SK-N-SH treated with all-trans-retinoic acid at 6 μM for 48 hours (cell line): Measurements from ENCODE around the gene ALPP.
A peak's percentile ranks its signal among the peaks of the same experiment; 100 is the strongest.

Source experiments
- ATAC-seq: fragments of 200-7000 bp; cut with Tn5 transposase; 3 replicates; pipeline ENCODE4 v1.9.1; 2020; ENCODE audit warnings: mild to moderate bottlenecking, moderate library complexity
- BACH2 ChIP-seq: fragments of 250-450 bp; sonication (Bioruptor Pico); IDR thresholded peaks from 2 replicates; pipeline ENCODE4 v1.9.0; 2021; ENCODE audit warnings: mild to moderate bottlenecking, borderline replicate concordance
- CREB5 ChIP-seq: fragments of 250-450 bp; sonication (Bioruptor Pico); IDR thresholded peaks from 2 replicates; pipeline ENCODE4 v1.5.1; 2020; ENCODE audit warnings: low read depth, mild to moderate bottlenecking, moderate library complexity
- CSRNP3 ChIP-seq: fragments of 250-450 bp; sonication (Bioruptor Pico); IDR thresholded peaks from 2 replicates; pipeline ENCODE4 v1.5.1; 2021; ENCODE audit warnings: mild to moderate bottlenecking, moderate library complexity
- ESRRG ChIP-seq: fragments of 250-450 bp; sonication (Bioruptor Pico); IDR thresholded peaks from 2 replicates; pipeline ENCODE4 v1.6.1; 2021; ENCODE audit warnings: mild to moderate bottlenecking
- GLIS3 ChIP-seq: fragments of 250-450 bp; sonication (Bioruptor Pico); IDR thresholded peaks from 2 replicates; pipeline ENCODE4 v1.5.0; 2020; ENCODE audit warnings: mild to moderate bottlenecking, moderate library complexity
- ISL1 ChIP-seq: fragments of 250-450 bp; sonication (Bioruptor Pico); IDR thresholded peaks from 2 replicates; pipeline ENCODE4 v2.1.2; 2022; ENCODE audit warnings: mild to moderate bottlenecking, moderate library complexity
- OSR1 ChIP-seq: fragments of 250-450 bp; sonication (Bioruptor Pico); IDR thresholded peaks from 2 replicates; pipeline ENCODE4 v1.8.0; 2022; ENCODE audit warnings: moderate library complexity, mild to moderate bottlenecking, inconsistent platforms
- PATZ1 ChIP-seq: fragments of 250-450 bp; sonication (Bioruptor Pico); IDR thresholded peaks from 2 replicates; pipeline ENCODE4 v1.8.0; 2020; ENCODE audit warnings: mild to moderate bottlenecking, moderate library complexity, borderline replicate concordance
- POU6F1 ChIP-seq: fragments of 250-450 bp; sonication (Bioruptor Pico); IDR thresholded peaks from 2 replicates; pipeline ENCODE4 v1.8.0; 2021; ENCODE audit warnings: low read depth, mild to moderate bottlenecking, moderate library complexity, borderline replicate concordance
- PPARA ChIP-seq: fragments of 250-450 bp; sonication (Bioruptor Pico); IDR thresholded peaks from 2 replicates; pipeline ENCODE4 v1.5.0; 2020; ENCODE audit warnings: mild to moderate bottlenecking, borderline replicate concordance
- RARB ChIP-seq: fragments of 250-450 bp; sonication (Bioruptor Pico); IDR thresholded peaks from 2 replicates; pipeline ENCODE4 v1.8.0; 2021; ENCODE audit warnings: mild to moderate bottlenecking, moderate library complexity
- TCF4 ChIP-seq: fragments of 250-450 bp; sonication (Bioruptor Pico); IDR thresholded peaks from 2 replicates; pipeline ENCODE4 v1.8.0; 2021; ENCODE audit warnings: mild to moderate bottlenecking, moderate library complexity, borderline replicate concordance
- TSHZ2 ChIP-seq: fragments of 250-450 bp; sonication (Bioruptor Pico); IDR thresholded peaks from 2 replicates; pipeline ENCODE4 v1.5.0; 2020; ENCODE audit warnings: mild to moderate bottlenecking, moderate library complexity
- ZC3H10 ChIP-seq: fragments of 250-450 bp; sonication (Bioruptor Pico); IDR thresholded peaks from 2 replicates; pipeline ENCODE4 v1.5.1; 2021; ENCODE audit warnings: mild to moderate bottlenecking, moderate library complexity
- ZFP3 ChIP-seq: fragments of 250-450 bp; sonication (Bioruptor Pico); IDR thresholded peaks from 2 replicates; pipeline ENCODE4 v1.5.0; 2020; ENCODE audit warnings: mild to moderate bottlenecking, moderate library complexity
- ZNF565 ChIP-seq: fragments of 450-650 bp; formaldehyde crosslinking; conservative IDR thresholded peaks from 2 replicates; pipeline ENCODE4 v1.5.0; 2020; ENCODE audit warnings: low read depth, mild to moderate bottlenecking, moderate library complexity
- ZNF70 ChIP-seq: fragments of 450-650 bp; formaldehyde crosslinking; IDR thresholded peaks from 2 replicates; pipeline ENCODE4 v1.5.0; 2020; ENCODE audit warnings: mild to moderate bottlenecking, moderate library complexity
- ZNF8 ChIP-seq: fragments of 450-650 bp; formaldehyde crosslinking; IDR thresholded peaks from 2 replicates; pipeline ENCODE4 v1.5.0; 2020; ENCODE audit warnings: mild to moderate bottlenecking, moderate library complexity

The ALPP gene

GRCh38 chr2:232385660-232386489 lies 7.3 kb downstream of the ALPP start:
- TF ChIP-seq ZC3H10 (no peak), OSR1 (CRISPR knock-in tag) (no peak), ESRRG (CRISPR knock-in tag) (no peak), CREB5 (CRISPR knock-in tag) (no peak), TSHZ2 (CRISPR knock-in tag) (no peak), BACH2 (CRISPR knock-in tag) (no peak)
- peak; percentile 10; the same call in 1 of the 3 replicates for ATAC-seq

GRCh38 chr2:232386490-232386739 lies 7.9 kb downstream of the ALPP start:
- TF ChIP-seq CSRNP3 (CRISPR knock-in tag): no peak
- no peak for TF ChIP-seq TSHZ2 (CRISPR knock-in tag)
- no peak for TF ChIP-seq OSR1 (CRISPR knock-in tag)
- TF ChIP-seq ZC3H10: no peak
- TF ChIP-seq RARB (CRISPR knock-in tag): no peak
- TF ChIP-seq ZNF565: no peak
- TF ChIP-seq TCF4 (CRISPR knock-in tag): no peak
- TF ChIP-seq PPARA (CRISPR knock-in tag): no peak
- no peak for ATAC-seq

- peak; percentile 22 for ATAC-seq
- no peak for TF ChIP-seq ZFP3 (CRISPR knock-in tag)
- TF ChIP-seq RARB (CRISPR knock-in tag): no peak
- TF ChIP-seq PATZ1: no peak
- TF ChIP-seq ISL1 (CRISPR knock-in tag): no peak
- TF ChIP-seq TSHZ2 (CRISPR knock-in tag): no peak
- TF ChIP-seq POU6F1: no peak
- no peak for TF ChIP-seq ZNF8 (CRISPR knock-in tag)
- TF ChIP-seq OSR1 (CRISPR knock-in tag): no peak
- TF ChIP-seq CSRNP3 (CRISPR knock-in tag): no peak
- TF ChIP-seq ESRRG (CRISPR knock-in tag): no peak
- no peak for TF ChIP-seq ZC3H10
- TF ChIP-seq GLIS3: no peak
- TF ChIP-seq TCF4 (CRISPR knock-in tag): no peak
- no peak for TF ChIP-seq ZNF565
- TF ChIP-seq ZNF70 (CRISPR knock-in tag): no peak
Observed at GRCh38 chr2:232386740-232387450, 8.3 kb downstream of the ALPP start.
